Activated CD8-positive, alpha-beta memory T cell treated with anti-CD3 and anti-CD28 coated beads, Interleukin-2, amount 50 U/mL, for 24 hours (primary cell): ENCODE results near the gene LYL1.
"Not testable (repeated sequence)": the region's sequence is repeated elsewhere in the genome, so short reads cannot be mapped to it uniquely, and the experiment has no call there.

Experiments
- DNase-seq: peaks from one replicate; pipeline ENCODE4 v3.0.0-alpha.2; 2020; ENCODE audit errors: extremely low read depth

LYL1 gene

DNA sequence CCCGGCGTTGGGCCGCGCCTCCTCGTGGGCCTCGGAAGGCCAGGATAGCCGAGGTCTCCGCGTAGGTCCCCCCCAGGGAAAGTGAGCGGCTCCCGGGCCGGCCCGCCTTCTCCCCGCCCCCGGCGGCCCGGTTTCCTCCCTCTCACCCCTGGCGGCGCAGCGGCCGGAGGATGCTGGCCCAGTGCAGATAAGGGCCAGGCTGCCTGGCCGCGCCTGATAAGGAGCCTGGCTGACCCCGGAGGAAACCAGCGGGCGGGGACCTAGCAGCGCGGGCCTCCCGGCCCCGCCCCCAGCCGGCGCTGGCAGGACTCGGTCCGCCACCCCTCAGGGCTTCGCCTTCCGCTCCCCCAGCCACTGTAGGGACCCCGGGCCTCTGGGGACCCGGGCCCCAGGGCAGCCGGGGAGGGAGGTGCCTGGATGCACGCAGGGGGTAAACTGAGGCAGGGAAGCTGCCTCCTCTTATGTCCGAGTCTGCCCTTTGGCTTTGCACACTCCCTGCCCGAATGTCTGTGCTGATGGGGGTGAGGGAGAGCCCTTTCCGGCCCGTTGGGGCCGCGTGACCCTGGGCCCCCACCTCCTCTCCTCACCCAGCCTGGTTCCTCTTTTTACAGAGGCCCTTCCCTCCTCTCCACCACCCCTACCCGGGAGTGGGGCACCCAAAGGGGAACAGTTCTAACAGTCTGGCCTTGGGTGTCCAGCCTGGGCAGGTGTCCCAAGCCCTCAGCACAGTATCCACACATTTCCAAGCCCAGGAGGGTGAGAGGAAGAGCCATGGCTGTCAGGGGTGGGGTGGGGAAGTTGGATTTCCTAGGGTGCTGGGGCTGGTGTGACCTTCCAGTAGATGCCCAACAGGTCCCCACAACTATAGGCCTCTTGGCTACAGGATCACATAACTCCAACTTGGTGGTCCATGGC lies at the start of gene LYL1:
Gene LYL1 (minus strand): TSS at position 193 of the 915 bp plus-strand sequence. CDS start 1,687 bp downstream, outside the sequence.
- no peak for DNase-seq

DNA sequence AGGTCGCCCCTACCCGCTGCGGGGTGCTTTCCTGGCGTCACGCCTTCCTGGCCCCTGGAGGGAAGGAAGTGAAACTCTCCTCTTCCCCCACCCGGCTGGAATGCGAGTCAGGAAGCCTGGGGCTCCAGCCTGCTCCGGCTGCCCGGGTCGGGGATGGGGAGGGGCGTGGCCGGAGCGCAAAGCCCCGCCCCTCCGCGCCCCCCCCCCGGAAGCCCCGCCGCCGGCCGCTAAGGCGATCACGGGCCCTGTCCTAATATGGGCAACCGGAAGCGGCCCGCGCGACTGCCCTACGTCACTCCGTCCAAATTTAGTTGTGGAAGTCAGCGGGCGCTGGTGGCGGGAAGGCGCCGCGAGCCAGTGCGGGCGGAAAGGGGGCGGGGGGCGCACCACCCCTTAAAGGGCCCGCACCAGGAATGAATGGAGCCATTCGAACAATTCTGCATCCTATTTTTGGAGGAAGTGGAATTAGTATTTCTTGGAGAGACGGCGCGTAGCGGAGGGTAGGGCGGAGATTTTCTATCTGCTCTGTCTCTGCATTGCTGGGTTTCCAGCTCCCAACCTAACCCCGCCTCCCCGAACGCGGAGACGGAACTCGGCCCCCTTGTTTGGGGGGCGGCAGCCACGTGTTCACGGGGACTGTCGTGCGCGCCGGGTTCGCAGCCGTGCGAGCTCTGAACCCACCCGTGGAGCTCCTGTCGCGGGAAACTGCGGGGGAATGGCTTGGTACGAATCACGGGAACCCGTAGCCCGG lies 49.1 kb upstream of the LYL1 start:
- peak; percentile 87 for DNase-seq

DNA sequence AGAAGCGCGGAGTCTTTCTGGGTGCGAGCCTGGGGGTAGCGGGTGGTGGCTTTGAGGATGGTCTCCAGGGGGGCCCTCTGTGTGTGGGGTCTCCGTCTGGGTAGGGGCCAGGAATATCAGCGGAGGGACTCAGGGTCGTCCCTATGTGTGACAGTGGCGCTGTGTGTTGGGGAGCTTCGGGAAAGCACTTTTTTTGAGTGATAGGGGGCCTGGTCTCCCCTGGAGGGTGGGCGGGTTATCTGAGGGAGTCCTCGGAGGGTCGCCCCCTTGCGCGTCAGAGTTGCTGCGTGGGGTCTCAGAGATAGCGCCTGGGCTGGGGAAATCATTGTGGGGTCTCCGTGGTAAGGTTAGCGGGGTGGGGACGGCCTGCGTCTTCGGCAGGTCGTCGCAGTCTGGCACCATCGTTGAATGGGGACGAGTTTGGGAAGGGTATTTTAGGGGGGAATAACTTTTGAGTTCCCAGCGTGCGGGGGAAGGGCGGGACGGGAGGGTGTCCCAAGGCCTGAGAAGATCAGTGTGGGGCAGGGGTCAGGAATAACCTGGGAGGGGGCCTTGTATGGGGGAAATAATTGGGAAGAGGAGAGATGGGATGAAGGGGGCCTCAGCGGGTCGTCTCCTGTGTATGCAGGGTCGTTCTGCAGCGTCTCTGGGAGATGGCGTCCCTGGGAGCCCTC lies 48.4 kb upstream of the LYL1 start:
- DNase-seq = no peak

DNA sequence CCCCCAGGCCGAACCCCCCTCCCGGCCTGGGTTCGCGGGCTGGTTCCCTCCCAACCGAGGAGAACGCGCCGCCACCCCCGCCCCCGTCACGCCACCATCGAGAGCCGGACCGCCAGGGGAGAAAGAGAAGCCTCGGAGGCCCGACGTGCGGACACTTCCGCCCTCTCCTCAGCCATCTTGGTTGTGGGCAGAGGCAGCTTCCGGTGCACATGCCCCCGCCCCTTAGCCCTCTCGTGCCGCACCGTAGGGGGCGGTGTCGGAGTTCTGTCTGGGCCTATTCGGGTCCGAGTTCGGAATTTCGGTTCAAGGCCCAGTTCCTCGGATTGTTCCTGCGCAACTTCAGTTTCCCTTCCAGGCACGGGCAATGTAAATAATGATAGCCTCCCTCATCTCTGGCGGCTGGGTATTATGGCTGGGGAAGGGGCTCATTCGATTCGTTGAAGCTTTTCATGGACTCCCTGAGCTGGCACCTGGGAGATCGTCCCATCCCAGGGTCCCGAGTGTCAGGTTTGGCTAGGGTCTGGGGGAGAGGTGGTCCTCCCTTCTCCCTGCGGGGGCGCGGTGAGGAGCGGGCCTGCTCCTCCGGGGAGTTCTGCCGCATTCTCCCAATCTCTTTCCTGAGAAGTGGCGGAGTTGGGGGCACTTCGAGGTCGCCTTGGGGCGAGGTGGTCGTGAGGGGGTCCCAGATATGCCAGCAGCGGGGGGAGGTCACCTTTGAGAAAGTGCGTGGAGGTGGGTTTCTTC lies 47.7 kb upstream of the LYL1 start, which contains the start of the genes IER2 and STX10:
Gene IER2 (plus strand): TSS at position 225 of the 744 bp plus-strand sequence. CDS start 2,776 bp downstream, outside the sequence.
Gene STX10 (minus strand): TSS at position 189 of the 744 bp plus-strand sequence. CDS start 202 bp downstream, outside the sequence.
- peak; percentile 82 for DNase-seq

DNA sequence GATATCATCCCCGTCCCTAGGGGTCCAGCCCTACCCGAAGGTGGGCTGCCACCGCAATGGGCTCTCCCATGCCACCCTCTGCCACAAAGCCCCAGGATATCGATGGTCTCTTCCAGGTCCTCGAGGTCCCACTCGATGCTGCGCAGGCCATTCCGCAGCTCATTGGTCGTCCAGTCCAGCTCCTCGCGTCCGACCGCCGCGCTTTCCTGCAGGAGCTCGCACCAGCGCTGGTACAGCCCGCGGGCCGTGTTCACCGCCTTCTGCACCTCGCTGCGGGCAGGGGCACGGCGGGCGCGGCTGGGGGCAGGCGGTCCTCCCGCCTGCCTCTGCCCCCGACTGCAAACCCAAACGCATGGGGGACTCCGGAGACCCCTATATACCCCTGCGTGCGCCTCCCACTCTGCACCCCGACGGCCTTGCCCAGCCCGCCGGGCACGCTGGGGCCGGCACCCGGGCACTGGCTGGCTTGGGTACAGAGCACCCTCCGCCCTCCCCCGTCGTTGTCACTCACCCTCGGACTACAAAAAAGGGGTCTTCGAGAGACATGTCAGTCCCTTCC lies 47.0 kb upstream of the LYL1 start:
- no peak for DNase-seq

DNA sequence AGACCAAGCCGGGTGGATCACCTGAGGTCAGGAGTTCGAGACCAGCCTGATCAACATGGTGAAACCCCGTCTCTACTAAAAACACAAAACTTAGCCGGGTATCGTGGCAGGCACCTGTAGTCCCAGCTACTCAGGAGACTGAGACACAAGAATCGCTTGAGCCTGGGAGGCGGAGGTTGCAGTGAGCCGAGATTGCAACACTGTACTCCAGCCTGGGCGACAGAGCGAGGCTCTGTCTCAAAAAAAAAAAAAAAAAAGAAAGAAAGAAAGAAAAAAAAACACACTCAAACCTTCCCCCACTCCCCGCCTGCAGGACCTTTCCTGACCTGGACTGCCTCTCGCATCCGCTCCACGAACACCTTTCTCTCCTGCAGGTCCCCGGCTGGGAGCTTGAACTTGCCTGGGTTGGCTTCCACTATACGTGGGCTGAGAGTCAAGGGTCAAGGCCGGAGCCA lies 46.5 kb upstream of the LYL1 start:
- not testable (repeated sequence) for DNase-seq

DNA sequence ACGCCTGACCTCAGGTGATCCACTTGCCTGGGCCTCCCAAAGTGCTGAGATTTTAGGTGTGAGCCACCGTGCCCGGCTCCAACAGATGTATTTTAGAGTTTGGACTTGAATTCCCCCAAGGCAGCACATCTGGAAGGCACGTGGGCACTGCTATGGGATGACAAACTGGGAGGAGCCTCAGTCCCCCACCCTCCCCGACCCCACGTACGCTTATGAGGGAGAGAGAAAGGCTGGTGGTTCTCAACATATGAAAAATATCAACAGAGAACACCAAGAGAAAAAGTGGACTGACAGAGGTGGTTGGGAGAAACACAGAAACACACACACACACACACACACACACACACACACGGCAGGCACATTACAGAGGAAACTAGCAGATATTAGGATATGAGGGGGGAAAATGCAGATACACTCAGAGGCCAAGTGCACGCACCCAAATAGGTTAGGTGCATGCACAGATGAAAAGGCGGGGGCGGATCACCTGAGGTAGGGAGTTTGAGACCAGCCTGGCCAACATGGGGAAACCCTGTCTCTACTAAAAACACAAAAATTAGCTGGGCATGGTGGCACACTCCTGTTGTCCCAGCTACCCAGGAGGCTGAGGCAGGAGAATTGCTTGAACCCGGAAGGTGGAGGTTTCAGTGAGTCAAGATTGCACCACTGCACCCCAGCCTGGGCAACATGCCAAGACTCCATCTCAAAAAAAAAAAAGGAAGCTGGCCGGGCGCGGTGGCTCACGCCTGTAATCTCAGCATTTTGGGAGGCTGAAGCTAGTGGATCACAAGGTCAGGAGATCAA lies 44.3 kb upstream of the LYL1 start:
- no peak for DNase-seq

DNA sequence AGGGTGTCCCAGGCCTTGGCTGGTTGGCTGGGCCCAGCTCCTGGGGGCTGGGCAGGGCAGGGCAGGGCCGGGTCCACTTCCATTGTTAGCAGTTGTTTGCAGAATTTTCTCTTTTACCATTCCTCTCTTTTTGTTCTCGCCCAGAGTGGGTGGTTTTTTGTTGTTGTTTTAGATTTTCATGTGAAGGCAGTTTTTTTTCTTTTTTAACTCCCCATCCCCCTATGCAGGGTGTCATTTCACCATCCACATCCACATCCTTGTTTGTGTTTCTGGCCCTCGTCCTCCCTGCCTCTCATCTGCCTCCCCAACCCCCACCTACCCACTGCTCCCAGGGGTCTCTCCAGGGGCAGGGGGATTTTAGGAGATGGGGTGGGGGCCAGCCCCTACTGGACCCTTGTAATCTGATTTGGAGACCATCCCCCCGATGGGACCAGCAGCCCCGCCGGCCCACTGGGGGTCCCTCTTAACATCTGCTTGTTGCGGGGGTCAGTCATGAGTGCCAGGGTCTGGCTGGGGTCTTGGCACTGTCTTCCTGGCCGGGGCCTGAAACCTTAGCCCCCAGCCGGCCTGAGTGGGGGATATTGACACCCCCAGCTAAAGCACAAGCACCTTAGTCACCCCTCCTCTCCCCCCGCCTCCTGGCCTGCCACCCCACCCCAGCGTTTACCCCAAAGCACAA lies 37.1 kb upstream of the LYL1 start:
- no peak for DNase-seq

DNA sequence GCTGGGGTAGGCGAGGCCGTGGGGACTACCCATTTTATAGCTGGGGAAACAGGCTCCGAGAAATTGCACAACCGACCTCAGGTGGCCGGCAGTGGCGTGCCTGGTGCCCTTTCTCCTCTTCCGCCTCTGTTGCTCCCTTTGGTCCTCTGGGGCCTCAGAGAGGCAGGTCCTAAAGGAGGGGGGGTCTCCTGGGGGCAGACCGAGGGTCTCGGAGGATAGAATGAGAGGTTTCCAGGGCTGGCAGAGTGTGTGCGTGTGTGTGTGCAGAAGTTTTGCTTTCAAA lies 36.2 kb upstream of the LYL1 start:
- DNase-seq = no peak

DNA sequence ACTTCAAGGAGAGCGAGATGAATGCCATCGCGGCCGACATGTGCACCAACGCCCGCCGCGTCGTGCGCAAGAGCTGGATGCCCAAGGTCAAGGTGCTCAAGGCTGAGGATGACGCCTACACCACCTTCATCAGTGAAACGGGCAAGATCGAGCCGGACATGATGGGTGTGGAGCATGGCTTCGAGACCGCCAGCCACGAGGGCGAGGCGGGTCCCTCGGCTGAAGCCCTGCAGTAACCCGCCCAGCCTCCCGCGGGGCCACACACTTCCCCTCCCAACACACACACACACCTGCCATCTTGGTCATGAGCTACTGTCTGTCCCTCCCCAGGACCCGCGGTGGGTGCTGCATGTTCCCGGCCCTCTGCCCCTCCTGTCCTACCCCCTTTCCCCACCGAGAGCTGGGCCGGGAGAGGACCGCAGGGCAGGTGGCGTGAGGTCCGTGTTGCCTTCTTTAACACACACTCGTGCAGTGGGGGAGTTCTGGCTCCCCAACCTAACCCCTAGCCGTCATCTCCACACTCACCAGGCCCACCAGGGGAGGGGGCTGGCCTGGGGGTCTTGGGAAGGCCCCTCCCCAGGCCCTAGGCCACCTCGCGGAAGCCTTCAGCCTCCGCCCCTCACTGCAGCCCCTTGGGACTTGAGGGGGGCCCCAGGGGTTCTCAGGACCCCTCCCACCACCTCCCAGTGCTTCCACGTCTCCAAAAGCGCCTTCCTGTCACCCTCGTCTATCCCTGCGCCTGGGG lies 35.7 kb upstream of the LYL1 start:
- no peak for DNase-seq

DNA sequence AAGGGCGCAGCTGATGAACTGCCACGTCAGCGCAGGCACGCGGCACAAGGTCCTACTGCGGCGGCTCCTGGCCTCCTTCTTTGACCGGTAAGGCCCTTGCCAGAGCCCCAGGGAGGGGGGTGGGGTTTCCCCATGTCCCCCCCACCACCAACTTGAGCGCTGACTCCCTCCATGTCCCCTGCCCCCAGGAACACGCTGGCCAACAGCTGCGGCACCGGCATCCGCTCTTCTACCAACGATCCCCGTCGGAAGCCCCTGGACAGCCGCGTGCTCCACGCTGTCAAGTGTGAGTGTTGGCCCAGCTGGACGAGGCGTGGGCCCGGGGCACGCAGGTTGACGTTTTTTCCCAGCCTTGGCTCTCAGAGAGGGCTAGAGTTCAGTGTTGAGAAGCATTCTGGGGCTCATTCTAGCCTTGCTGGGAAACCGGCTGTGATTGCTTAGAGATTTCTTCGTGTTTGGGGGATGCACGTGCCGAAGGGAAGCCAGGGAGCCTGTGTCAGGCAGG lies 34.7 kb upstream of the LYL1 start:
- DNase-seq = no peak

DNA sequence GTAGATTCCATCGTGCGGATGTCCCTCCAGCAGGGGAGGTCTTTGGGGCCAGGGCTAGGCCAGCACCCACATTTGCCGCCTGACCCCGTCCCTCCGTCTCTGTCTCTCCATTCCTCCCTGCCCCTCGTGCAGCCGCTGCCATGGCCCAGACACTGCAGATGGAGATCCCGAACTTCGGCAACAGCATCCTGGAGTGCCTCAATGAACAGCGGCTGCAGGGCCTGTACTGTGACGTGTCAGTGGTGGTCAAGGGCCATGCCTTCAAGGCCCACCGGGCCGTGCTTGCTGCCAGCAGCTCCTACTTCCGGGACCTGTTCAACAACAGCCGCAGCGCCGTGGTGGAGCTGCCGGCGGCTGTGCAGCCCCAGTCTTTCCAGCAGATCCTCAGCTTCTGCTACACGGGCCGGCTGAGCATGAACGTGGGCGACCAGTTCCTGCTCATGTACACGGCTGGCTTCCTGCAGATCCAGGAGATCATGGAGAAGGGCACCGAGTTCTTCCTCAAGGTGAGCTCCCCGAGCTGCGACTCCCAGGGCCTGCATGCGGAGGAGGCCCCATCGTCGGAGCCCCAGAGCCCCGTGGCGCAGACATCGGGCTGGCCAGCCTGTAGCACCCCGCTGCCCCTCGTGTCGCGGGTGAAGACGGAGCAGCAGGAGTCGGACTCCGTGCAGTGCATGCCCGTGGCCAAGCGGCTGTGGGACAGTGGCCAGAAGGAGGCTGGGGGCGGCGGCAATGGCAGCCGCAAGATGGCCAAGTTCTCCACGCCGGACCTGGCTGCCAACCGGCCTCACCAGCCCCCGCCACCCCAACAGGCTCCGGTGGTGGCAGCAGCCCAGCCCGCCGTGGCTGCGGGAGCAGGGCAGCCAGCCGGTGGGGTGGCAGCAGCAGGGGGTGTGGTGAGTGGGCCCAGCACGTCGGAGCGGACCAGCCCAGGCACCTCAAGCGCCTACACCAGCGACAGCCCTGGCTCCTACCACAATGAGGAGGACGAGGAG lies 32.7 kb upstream of the LYL1 start:
- no peak for DNase-seq

DNA sequence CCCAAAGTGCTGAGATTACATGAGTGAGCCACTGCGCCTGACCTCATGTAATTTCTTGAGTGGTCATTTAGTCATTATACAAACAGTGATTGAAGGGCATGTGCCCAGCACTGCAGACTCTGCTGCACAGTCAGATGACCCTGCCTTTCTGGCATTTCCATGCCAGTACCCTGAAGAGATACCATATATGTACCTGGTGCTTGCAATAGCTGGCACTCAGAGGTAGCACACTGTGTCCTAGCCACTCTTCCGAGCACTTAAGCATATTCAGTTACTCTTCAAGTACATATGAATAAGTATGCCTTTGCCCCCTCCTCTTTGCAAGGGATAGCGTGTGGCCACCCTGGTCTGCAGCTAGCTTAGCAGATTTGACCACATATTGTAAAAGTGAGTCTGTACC lies 32.0 kb upstream of the LYL1 start:
- no peak for DNase-seq

DNA sequence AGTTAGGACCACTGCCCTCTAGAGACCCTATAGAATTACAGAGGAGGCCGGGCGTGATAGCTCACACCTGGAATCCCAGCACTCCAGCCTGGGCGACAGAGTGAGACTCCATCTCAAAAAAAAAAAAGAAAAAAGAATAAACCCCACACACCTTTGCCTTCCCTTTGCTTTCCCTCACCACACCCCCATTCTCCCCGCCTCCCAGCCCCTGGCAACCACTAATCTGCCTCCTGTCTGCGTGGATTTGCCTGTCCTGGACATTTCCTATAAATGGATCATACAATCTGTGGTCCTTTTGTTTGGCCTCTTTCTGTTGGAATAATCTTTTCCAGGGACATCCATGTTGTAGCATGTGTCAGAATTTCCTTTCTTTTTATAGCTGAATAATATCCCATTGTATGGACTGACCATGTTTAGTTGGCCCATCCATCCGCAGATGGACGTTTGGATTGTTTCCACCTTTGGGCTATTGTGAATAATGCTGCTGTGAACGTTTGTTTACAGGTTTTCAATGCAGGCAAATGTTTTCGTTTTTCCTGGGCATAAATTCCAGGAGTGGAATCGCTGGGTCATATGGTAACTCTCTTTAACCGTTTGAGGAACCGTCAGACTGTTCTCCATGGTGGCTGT lies 30.7 kb upstream of the LYL1 start:
- no peak for DNase-seq

DNA sequence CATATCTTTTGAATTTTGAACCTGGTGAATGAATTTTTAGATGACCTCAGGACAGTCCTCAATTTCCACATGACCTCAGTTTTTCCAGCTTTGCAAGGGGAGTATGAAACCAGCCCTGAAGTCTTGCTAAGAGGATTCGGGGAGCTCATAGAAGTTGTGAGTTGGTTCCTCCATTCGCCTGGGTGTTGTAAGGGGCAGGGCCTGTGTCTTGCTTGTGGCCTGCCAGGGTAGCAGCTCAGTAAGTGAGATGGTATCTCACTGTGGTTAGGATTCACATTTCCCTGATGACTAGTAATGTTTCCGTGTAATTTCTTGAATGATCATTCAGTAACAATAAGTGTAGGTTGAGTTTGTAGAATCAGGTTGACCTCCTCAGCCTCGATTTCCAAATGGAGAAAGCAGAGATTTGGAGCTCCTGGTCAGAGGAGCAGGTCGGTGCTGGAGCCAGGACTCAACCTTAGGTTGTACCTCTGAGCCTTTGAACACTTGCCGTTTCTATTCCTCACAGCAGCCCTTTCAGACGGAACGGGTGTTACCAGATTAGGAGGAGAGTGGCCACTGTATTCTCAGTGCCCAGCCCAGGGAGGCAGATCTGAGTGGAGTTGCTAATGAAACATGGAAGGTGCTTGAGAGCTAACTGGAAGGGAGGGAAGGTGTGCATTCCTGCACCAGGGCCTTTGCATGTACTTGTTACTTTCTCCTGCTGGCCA lies 30.0 kb upstream of the LYL1 start:
- peak; percentile 61 for DNase-seq

DNA sequence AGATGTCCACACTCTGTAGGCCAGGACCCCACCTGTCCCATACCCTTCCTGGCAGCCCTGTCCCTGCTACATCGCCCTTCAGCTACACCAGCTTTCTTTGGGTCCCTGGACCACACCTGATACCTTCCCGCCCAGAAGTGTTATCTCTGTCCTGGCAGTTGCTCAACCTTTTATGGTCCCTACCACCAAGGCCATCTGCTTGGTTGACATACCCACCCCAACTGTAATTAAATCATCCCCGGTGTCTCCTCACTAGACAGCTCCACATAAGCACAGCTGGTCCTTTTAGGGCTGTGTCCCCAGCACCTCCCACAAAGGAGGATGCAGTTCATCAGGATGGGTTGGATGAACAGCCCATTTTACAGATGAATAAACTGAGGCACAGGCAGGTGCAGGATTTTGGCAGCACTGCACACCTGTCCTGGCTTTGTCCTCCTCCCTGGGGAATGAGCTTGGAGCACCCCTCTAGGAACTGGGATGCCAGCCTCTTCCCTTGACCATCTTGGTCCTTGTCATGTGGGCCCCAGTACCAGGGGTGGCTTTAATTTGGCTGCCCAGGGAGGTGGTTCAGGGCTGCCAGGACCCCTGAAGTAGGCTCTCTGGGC lies 28.3 kb upstream of the LYL1 start:
- no peak for DNase-seq
